ENCODE data around the gene PRPSAP1.
"Not testable (repeated sequence)": the region's sequence is repeated elsewhere in the genome, so short reads cannot be mapped to it uniquely, and the experiment has no call there.

PRPSAP1 gene

DNA sequence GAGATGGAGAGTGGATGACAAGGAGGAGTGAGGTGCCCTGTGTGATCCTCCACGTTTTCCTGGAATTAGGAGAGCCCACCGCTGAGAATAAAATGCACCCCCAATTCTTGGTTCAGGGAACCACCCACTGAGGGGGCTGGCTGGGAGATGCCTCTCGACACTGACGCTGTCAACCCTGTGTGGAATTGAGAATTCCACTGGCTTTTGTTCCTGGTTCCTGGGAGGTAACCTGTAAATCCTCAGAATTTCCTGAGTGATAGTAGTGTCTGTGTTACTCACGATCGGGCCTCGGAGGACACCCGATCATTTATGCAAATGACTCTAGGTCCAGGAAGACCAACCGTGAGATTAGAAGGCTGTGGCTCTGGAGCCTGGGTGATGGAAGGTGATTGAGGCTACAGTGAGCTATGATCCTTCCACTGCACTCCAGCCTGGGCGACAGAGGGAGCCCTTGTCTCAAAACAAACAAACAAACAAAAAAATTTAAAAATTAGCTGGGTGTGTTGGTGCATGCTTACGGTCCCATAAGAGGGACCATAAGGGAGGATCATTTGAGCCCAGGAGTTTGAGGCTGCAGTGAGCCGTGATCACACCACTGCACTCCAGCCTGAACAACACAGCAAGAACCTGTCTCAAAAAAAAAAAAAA, 11.7 kb upstream of the PRPSAP1 start:
- Histone ChIP-seq H3K9me3 (ENCODE audit: severe bottlenecking) (no peaks in the 10 kb centered on the region), H3K36me3 (ENCODE audit: low read depth) (no peaks in the 10 kb centered on the region), H3K27me3 (ENCODE audit: insufficient read depth, poor library complexity, severe bottlenecking) (no peaks in the 10 kb centered on the region), H3K4me3 (ENCODE audit: severe bottlenecking) (no peak overlapping the region), H3K27ac (ENCODE audit: poor library complexity, severe bottlenecking) (no peak overlapping the region), H3K4me1 (ENCODE audit: insufficient read depth, poor library complexity, severe bottlenecking) (peaks cover 16% of the 10 kb centered on the region)
- TF ChIP-seq, protein P1, sequence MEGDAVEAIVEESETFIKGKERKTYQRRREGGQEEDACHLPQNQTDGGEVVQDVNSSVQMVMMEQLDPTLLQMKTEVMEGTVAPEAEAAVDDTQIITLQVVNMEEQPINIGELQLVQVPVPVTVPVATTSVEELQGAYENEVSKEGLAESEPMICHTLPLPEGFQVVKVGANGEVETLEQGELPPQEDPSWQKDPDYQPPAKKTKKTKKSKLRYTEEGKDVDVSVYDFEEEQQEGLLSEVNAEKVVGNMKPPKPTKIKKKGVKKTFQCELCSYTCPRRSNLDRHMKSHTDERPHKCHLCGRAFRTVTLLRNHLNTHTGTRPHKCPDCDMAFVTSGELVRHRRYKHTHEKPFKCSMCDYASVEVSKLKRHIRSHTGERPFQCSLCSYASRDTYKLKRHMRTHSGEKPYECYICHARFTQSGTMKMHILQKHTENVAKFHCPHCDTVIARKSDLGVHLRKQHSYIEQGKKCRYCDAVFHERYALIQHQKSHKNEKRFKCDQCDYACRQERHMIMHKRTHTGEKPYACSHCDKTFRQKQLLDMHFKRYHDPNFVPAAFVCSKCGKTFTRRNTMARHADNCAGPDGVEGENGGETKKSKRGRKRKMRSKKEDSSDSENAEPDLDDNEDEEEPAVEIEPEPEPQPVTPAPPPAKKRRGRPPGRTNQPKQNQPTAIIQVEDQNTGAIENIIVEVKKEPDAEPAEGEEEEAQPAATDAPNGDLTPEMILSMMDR (IDR thresholded peaks at IDR 0.05; ENCODE audit: poor library complexity, severe bottlenecking) = peak; percentile 42
- DNase-seq (ENCODE audit: low spot score) = peak; percentile 38
- ATAC-seq (ENCODE audit: low read depth) = peak; percentile 77

DNA sequence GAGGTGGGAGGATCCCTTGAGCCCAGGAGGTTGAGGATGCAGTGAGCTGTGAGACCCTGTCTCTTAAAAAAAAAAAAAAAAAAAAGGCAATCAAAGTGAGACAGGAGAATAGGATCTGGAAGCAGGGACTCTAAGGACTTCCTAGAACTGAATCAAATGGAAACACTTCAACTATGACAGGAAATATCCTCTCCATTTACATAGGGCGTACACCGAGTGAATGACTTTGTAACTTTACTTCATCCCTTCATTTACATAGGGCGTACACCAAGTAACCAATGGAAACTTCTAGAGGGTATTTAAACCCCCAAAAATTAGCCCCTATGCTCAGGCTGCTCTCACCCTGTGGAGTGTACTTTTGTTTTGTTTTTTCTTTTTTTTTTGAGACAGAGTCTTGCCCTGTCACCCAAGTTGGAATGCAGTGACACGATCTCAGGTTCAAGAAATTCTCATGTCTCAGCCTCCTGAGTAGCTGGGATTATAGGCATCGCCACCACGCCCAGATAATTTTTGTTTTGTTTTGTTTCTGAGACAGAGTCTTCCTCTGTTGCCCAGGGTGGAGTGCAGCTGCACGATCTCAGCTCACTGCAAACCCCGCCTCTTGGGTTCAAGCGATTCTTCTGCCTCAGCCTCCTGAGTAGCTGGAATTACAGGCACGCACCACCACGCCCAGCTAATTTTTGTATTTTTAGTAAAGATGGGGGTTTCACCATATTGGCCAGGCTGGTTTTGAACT, 9.6 kb upstream of the PRPSAP1 start:
- H3K27me3 ChIP-seq (ENCODE audit: insufficient read depth, poor library complexity, severe bottlenecking) = no peaks in the 10 kb centered on the region
- H3K9me3 ChIP-seq (ENCODE audit: severe bottlenecking) = no peaks in the 10 kb centered on the region
- no peak overlapping the region for H3K27ac ChIP-seq (ENCODE audit: poor library complexity, severe bottlenecking)
- DNase-seq (ENCODE audit: low spot score) = peak; percentile 9
- H3K4me3 ChIP-seq (ENCODE audit: severe bottlenecking) = no peak overlapping the region
- TF ChIP-seq, protein P1 (IDR thresholded peaks at IDR 0.05; ENCODE audit: poor library complexity, severe bottlenecking) = no peak
- H3K36me3 ChIP-seq (ENCODE audit: low read depth) = no peaks in the 10 kb centered on the region
- ATAC-seq (ENCODE audit: low read depth) = no peak
- H3K4me1 ChIP-seq (ENCODE audit: insufficient read depth, poor library complexity, severe bottlenecking) = peaks cover 13% of the 10 kb centered on the region

DNA sequence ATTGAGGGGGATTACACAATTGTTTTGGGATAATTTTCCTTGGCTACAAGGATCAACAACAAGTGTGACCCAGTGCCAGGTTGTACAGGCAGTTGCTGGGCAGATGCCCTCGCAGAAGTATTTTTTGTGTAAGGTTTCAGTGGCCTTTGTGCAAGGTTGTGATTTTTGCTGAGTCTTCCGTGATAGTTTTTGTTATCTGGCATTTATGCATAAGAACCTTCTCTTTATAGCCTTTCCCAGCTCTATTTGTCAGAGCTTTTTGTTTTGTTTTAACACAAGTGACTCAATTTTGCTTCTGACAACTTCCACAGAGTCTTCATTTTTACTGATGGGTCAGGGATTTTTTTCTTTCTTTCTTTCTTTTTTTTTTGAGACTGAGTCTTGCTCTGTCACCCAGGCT, 6.7 kb upstream of the PRPSAP1 start:
- no peak for DNase-seq (ENCODE audit: low spot score)
- TF ChIP-seq, protein P1 (IDR thresholded peaks at IDR 0.05; ENCODE audit: poor library complexity, severe bottlenecking) = no peak
- Histone ChIP-seq H3K4me1 (ENCODE audit: insufficient read depth, poor library complexity, severe bottlenecking) (peaks cover 16% of the 10 kb centered on the region), H3K4me3 (ENCODE audit: severe bottlenecking) (no peak overlapping the region), H3K27me3 (ENCODE audit: insufficient read depth, poor library complexity, severe bottlenecking) (no peaks in the 10 kb centered on the region), H3K27ac (ENCODE audit: poor library complexity, severe bottlenecking) (no peak overlapping the region), H3K36me3 (ENCODE audit: low read depth) (no peaks in the 10 kb centered on the region), H3K9me3 (ENCODE audit: severe bottlenecking) (no peaks in the 10 kb centered on the region)
- no peak for ATAC-seq (ENCODE audit: low read depth)

DNA sequence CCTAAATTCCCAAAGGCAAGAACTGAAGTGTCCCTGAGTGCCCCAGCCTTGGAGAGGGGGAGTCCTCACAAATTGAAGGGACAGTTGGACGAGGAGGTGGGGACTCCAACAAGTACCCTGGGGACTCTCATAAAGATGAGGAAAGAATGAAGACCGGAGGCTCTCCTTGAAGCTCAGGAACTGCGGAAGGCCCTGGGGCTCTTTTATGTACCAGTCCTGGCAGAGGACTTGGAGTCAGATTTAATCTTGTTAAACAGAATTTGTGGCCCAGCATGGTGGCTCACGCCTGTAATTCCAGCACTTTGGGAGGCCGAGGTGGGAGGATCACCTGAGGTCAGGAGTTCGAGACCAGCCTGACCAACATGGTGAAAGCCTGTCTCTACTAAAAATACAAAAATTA, 6.1 kb upstream of the PRPSAP1 start:
- H3K4me3 ChIP-seq (ENCODE audit: severe bottlenecking); ATAC-seq (ENCODE audit: low read depth); H3K9me3 ChIP-seq (ENCODE audit: severe bottlenecking); H3K27me3 ChIP-seq (ENCODE audit: insufficient read depth, poor library complexity, severe bottlenecking); H3K36me3 ChIP-seq (ENCODE audit: low read depth); H3K27ac ChIP-seq (ENCODE audit: poor library complexity, severe bottlenecking): not testable (repeated sequence)
- peaks cover 17% of the 10 kb centered on the region for H3K4me1 ChIP-seq (ENCODE audit: insufficient read depth, poor library complexity, severe bottlenecking)
- peak; percentile 20 for DNase-seq (ENCODE audit: low spot score)

DNA sequence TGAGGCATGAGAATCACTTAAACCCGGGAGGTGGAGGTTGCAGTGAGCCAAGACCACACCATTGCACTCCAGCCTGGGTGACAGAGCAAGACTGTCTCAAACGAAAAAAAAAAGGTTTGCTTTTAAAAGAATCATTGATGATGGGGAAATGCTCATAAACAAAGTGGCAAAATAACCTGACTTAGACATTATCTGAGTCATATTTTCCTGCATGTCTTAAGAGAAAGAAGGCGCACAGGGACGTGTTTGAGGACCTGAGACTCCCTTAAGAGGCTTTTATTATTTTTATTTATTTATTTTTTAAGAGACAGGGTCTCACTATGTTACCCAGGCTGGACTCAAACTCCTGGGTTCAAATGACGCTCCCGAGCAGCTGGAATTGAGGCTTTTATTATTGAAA, 5.7 kb upstream of the PRPSAP1 start:
- Histone ChIP-seq H3K4me3 (ENCODE audit: severe bottlenecking) (no peak overlapping the region), H3K36me3 (ENCODE audit: low read depth) (no peaks in the 10 kb centered on the region), H3K9me3 (ENCODE audit: severe bottlenecking) (no peaks in the 10 kb centered on the region), H3K4me1 (ENCODE audit: insufficient read depth, poor library complexity, severe bottlenecking) (peaks cover 19% of the 10 kb centered on the region), H3K27ac (ENCODE audit: poor library complexity, severe bottlenecking) (no peak overlapping the region), H3K27me3 (ENCODE audit: insufficient read depth, poor library complexity, severe bottlenecking) (no peaks in the 10 kb centered on the region)
- TF ChIP-seq, protein P1 (IDR thresholded peaks at IDR 0.05; ENCODE audit: poor library complexity, severe bottlenecking) = no peak
- ATAC-seq (ENCODE audit: low read depth) (no peak), DNase-seq (ENCODE audit: low spot score) (no peak)
